ENCODE results near the gene PTPRD.

The PTPRD gene

DNA sequence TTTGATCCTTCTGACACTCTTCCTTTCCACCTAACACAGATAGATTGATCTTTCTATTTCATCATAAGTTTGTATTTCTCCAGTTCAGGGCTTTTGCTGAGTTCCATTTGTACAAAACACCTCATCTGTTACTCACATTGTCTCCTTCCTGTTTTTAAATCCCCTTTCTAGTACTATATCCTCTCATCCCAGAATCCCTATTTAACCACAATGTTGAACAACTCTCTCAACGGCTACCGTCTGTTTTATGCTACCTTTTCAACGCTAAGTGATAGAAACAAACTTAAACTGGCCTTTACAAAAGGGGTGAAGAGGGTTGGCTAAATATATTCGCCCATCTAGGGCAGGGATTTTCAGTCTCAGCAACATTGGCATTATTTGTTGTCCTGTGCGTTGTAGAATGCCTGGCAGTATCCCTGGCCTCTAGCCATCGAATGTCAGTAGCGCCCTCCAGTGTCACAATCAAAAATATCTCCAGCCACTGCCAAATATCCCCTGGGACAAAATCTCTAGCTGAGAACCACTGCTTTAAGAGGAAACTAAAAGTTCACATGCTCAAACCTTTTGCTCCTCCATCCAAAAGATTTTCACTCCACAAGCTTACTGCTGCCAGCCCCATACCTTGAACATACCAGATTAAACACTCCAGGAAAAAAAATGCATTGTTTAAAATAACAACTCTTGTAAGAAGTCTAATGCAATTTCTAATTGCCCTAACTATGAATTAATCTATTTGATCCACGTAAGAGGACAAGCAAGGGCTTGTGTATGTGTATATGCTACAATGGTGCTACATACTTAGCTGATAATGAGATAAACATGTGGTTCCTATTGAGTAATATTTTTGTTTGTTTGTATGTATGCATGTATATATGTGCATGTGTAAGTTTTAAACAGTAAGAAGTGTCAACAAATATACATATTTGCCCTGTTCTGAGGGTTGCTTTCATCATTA, 344.0 kb downstream of the PTPRD start:
- DNase-seq (ENCODE audit: low spot score) = peak; percentile 10

DNA sequence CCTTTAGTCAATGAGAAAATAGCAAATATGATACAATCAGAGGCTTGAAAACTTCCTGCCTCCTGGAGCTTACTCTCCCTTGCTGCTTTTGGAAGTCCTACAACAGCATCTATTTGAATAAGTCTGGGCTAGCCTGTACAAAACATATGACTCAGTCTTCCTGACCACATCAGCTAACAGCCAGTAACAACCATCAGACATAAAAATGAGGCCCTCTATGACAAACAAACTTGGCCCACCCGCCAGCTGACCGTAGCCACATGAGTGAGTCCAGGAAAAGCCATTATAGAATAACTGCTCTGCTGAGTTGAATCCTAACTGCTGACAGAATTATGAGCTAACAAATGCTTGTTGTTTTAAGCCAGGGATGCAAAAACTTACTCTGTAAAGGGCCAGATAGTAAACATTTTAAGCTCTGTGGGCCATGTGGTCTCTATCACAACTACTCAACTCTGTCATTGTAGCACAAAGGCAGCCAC, 347.6 kb downstream of the PTPRD start:
- no peak for DNase-seq (ENCODE audit: low spot score)

- DNase-seq (ENCODE audit: low spot score) = no peak
Observed at GRCh38 chr9:10260501-10260900, 352.3 kb downstream of the PTPRD start.

DNA sequence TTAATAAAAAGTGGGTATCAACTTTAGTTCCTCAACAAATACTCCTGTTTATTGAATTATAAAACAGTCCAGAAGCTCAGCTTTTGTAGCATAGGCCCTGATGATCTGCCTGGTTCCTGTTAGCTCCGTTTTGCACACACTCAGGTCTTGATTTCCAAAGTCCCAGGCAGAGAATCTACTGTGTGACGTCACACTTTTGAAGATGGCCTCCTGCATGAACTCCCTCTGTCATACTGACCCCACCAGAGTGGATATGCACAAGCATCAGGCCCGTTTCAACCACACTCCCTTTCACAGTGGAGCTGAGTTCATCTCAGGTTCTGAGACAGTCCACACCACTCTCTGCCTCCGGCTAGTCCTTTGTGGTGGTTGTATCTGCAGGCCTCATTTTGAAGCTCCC, 353.1 kb downstream of the PTPRD start:
- DNase-seq (ENCODE audit: low spot score) = no peak

GRCh38 chr9:10255758-10256157, 357.0 kb downstream of the PTPRD start:
- no peak for DNase-seq (ENCODE audit: low spot score)

DNA sequence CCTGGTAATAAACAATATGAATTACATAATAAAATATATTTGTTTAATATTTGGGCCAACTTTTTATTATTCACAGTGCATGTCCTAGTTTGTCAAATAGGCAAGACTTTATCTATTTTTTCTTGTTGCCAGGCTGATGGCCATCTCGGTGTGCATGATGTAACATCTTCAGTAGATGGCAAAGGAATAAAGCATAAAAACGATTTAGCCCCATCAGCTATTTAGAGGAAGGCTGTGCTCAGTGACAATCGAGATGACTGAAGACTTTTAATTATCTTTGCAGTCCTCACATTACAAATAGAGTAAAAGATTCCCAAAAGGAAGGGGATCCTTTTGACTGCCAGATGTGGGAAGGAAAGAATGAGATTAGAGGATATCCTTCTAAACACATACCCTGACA, 358.5 kb downstream of the PTPRD start:
- no peak for DNase-seq (ENCODE audit: low spot score)

- DNase-seq (ENCODE audit: low spot score) = no peak
Observed at GRCh38 chr9:10253341-10253740, 359.5 kb downstream of the PTPRD start.

GRCh38 chr9:10252174-10252573, 360.6 kb downstream of the PTPRD start:
- DNase-seq (ENCODE audit: low spot score) = no peak

DNA sequence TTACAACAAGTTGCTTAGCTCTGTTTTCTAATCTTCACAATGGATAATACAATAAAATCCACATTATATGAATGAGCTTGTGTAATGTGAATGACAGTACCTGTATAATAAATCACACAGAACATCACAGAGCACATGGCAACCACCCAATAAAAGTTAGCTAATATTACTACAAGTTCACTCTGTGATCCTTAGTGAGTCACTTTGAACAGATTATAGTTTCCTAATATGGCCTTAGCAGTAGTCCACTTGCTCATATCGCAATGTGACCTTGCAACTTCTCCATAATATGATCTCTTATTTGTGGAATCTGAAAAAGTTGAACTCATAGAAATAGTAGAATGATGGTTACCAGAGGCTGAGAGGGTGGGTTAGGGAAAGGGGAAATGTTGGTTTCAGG, 361.3 kb downstream of the PTPRD start:
- DNase-seq (ENCODE audit: low spot score) = no peak

- DNase-seq (ENCODE audit: low spot score) = no peak
Observed at GRCh38 chr9:10250219-10250618, 362.6 kb downstream of the PTPRD start.

- DNase-seq (ENCODE audit: low spot score) = no peak
Observed at GRCh38 chr9:10248890-10249289, 363.9 kb downstream of the PTPRD start.

DNA sequence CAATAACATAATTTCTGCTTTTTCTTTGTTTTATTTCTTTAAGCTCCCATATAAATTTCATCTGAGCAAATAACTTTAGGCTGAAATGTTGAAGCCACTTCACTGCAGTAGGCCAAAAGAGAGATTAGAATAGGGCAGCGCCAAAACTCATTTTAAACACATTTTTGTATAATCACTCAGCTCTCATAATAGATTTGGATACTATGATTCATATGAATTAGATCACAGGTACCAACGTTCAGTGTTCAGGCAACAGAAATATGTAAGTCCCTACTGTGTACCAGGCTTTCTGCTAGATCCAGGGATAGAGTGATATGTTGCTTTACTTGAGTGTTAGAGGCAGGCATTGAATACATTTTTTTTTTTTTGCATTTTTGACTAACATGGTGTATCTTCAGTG, 370.5 kb downstream of the PTPRD start:
- no peak for DNase-seq (ENCODE audit: low spot score)

- DNase-seq (ENCODE audit: low spot score) = no peak
Observed at GRCh38 chr9:10238087-10238486, 374.7 kb downstream of the PTPRD start.

DNA sequence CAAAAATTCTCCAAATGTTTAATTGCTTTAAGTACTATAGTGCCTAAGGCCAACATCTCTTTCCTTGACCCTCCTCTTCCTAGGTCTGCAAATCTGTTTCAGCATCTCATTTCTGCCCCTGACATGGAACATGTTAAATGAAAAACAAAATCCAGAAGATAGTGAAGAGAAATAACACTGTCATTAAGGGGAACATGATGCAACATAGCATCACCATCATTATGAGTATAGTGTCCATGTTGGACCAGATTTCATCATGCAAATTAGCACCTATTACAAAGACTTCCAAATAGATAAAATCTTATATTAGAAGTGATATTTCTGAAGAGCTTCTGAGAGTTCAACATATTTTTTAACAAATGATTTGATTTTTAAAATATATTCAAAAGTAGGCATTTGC, 375.2 kb downstream of the PTPRD start:
- no peak for DNase-seq (ENCODE audit: low spot score)

GRCh38 chr9:10236161-10236560, 376.6 kb downstream of the PTPRD start:
- no peak for DNase-seq (ENCODE audit: low spot score)

DNA sequence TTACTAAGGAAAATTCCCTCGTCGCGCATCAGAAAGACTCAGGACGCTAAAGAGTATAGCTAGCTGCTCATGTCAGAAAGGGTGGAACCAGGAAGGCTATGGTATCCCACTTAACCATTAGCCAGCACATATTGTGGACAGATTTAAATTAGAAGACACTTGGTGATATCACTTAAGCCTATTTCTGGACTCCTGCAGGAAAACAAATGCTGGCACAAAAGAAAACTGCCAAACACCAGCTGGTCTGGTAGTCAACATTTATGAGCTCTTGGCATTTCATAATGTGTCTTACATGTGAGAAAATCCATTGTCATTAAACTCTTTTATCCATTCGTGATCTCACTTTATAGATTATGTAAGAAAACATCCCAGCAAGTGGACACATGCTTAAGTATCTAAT, 377.4 kb downstream of the PTPRD start:
- DNase-seq (ENCODE audit: low spot score) = no peak

GRCh38 chr9:10232352-10232930, 380.4 kb downstream of the PTPRD start:
- DNase-seq (ENCODE audit: low spot score) = no peak

DNA sequence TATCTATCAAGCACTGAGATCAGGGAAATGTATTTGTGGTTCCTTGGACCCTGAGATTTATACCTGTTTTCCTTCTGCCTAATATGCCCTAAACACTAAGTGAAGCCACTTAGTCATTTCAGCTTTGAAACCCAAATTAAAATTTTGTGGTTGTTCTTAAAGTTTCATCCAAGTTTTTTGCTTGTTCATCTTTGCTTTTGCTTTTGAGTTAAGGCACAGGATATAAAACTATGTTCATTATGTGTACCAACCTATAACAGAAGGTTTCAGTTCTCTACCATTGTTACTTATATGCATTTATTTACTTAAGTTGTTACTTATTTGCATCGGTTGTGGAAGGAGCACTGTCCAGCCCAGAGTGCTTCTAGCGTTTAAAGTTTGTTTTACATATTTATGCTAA, 382.3 kb downstream of the PTPRD start:
- DNase-seq (ENCODE audit: low spot score) = no peak

DNA sequence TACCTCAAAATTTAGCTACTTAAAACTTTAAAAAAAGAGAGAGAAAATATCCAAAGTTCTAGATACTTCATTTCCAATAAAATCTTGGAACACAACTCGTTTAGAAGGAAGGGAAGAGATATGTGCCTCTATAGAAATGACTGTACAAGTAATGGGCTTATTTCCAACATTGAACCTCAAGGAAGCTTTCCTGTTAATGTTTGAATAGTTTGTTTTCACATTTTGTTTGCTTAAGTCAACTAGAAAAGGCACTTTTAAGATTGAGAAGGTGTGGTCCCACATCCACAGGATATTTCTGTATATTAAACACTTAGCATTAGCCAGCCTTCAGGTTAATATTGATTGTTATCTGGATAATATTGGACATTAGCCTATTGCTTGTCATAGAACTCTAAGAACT, 384.7 kb downstream of the PTPRD start:
- DNase-seq (ENCODE audit: low spot score) = no peak

DNA sequence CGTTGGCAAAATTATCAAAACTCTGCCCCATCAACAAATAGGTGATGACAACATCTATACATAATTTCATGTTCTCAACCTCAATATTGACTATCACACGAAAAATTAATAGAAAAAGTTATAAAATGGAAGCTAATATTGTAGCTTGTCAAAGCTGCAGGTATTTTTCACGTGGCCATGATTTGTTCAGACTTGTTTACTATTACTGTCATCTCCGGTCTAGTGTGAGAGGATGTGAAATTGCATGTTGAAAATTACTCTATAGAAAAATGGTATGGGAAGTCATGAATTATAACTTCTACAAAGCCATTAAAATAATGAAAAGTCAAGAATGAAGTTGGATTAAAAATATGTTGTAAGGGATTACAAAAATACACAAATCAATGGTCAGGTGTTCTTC, 385.8 kb downstream of the PTPRD start:
- no peak for DNase-seq (ENCODE audit: low spot score)

GRCh38 chr9:10212702-10213101, 400.1 kb downstream of the PTPRD start:
- DNase-seq (ENCODE audit: low spot score) = no peak

DNA sequence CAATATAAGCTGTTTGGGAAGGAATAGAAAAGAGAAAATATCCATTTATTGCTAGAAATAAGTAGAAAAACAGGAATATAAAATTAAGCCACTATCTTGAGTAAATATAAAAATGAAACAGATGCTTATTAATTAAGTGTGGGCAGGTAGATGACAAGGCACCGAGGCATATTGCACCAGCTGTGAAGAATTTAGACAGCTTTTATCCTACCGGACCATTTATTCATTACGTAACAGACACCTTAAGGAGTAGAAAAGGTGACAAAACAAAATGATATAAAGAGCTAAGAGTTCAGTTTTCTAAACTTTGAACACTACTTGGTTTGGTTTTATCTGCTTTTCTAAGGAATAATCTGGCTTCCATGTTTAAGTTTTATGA, 404.1 kb downstream of the PTPRD start:
- no peak for DNase-seq (ENCODE audit: low spot score)

- DNase-seq (ENCODE audit: low spot score) = no peak
Observed at GRCh38 chr9:10204276-10204675, 408.5 kb downstream of the PTPRD start.

DNA sequence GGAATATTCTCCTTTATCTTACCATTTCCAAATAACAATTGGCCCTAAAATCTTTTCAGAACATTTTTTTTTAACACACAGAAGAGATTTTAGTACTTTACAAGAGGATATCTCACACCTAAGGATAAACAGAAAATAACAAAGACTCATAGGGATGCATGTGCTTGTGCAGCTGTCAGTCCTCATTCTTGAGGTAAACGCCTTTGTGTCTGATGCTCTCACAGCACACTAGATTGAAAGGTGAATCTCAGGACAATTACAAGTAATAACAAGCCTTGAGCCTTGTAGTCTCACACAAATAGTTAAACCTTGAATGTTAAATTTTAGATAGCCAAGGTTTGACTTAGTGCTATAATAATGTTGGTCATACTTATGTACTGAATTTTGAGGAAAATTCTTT, 439.2 kb downstream of the PTPRD start:
- DNase-seq (ENCODE audit: low spot score) = no peak

Data from HuH-7 (cell line).